Endodermal cell (in vitro differentiated cells): Measurements from ENCODE around the gene PIEZO2. TPM values are rescaled to one million over a fixed set of nuclear protein-coding genes. Genes with fewer than 3 reads are reported as not detected.

ENCODE experiments used
- DNase-seq: peaks from one replicate; pipeline ENCODE4 v3.0.0-alpha.2; 2017
- H3K27ac ChIP-seq: 2 replicates; pipeline ENCODE4 v1.5.1; 2013; ENCODE audit warnings: mild to moderate bottlenecking, low read depth, low read length, moderate library complexity
- H3K27me3 ChIP-seq: 2 replicates; pipeline ENCODE4 v1.6.1; 2013; ENCODE audit warnings: mild to moderate bottlenecking, low read length, moderate library complexity; ENCODE audit not compliant: insufficient read depth, control insufficient read depth, poor library complexity, severe bottlenecking
- H3K36me3 ChIP-seq: 2 replicates; pipeline ENCODE4 v1.7.0; 2013; ENCODE audit warnings: mild to moderate bottlenecking, low read length, moderate library complexity; ENCODE audit not compliant: control insufficient read depth, insufficient read depth
- H3K4me1 ChIP-seq: one replicate; pipeline ENCODE4 v1.7.0; 2013; ENCODE audit warnings: low read length; ENCODE audit not compliant: control insufficient read depth, insufficient read depth
- H3K4me3 ChIP-seq: 2 replicates; pipeline ENCODE4 v1.5.1; 2013; ENCODE audit warnings: mild to moderate bottlenecking, low read length, moderate library complexity
- H3K9ac ChIP-seq: 2 replicates; pipeline ENCODE4 v1.6.1; 2013; ENCODE audit warnings: mild to moderate bottlenecking, low read length, moderate library complexity; ENCODE audit not compliant: poor library complexity, severe bottlenecking; ENCODE audit errors: extremely low read depth
- H3K9me3 ChIP-seq: 2 replicates; pipeline ENCODE4 v1.6.1; 2013; ENCODE audit warnings: mild to moderate bottlenecking, low read length, moderate library complexity; ENCODE audit not compliant: control insufficient read depth
- H3K27ac Mint-ChIP-seq: 2 replicates; pipeline ENCODE4 v1.8.0; 2020; ENCODE audit warnings: mixed read lengths
- H3K27me3 Mint-ChIP-seq: 2 replicates; pipeline ENCODE4 v1.8.0; 2021; ENCODE audit warnings: mild to moderate bottlenecking, mixed read lengths; ENCODE audit not compliant: insufficient read depth
- H3K36me3 Mint-ChIP-seq: 2 replicates; pipeline ENCODE4 v1.8.0; 2020; ENCODE audit warnings: low read depth, mixed read lengths
- H3K4me1 Mint-ChIP-seq: 2 replicates; pipeline ENCODE4 v1.8.0; 2020; ENCODE audit warnings: mixed read lengths
- H3K4me3 Mint-ChIP-seq: 2 replicates; pipeline ENCODE4 v1.8.0; 2020; ENCODE audit warnings: mild to moderate bottlenecking, moderate library complexity, mixed read lengths
- H3K9me3 Mint-ChIP-seq: 2 replicates; pipeline ENCODE4 v1.8.0; 2020; ENCODE audit warnings: mild to moderate bottlenecking, mixed read lengths
- CTCF ChIP-seq: fragments of 200-600 bp; sonication (generic); conservative IDR thresholded peaks from 2 replicates; pipeline ENCODE4 v1.5.0; 2021; ENCODE audit warnings: antibody characterized with exemption, mild to moderate bottlenecking
- WGBS, 2 experiments: methylation state at CpG; one replicate each; pipeline versions ENCODE4 v1.1.5 to v1.1.7; 2013; ENCODE audit warnings: missing lambda C conversion rate in 2 of 2, mixed read lengths in 1 of 2; ENCODE audit not compliant: insufficient coverage in 1 of 2, insufficient read length in 1 of 2; 5-methylcytosine and 5-hydroxymethylcytosine counted together
- total RNA-seq, 2 donors: library from RNA; stranded (reverse); fragmentation: NEBNext Ultra II Directional in 1 of 2; extraction: Animal tissue kit (Norgen Biotek cat#: 25700) in 1 of 2; gene quantifications; 2 replicates in 1 of 2; 3 replicates in 1 of 2; pipeline ENCODE4 v1.2.1, GENCODE V29; 2021

PIEZO2 gene
- total RNA-seq, 2 donors from 2014 or later: 7.3 to 12.1 TPM

- Mint-ChIP-seq H3K27ac (no peak overlapping the region), H3K27me3 (no peaks in the 10 kb centered on the region), H3K4me1 (no peaks in the 10 kb centered on the region), H3K36me3 (no peaks in the 10 kb centered on the region), H3K9me3 (no peaks in the 10 kb centered on the region), H3K4me3 (no peak overlapping the region)
- Histone ChIP-seq H3K27me3 (no peaks in the 10 kb centered on the region), H3K9ac (no peak overlapping the region), H3K27ac (no peak overlapping the region), H3K4me3 (no peak overlapping the region), H3K36me3 (no peaks in the 10 kb centered on the region), H3K9me3 (no peaks in the 10 kb centered on the region), H3K4me1 (no peaks in the 10 kb centered on the region)
- WGBS, 2 experiments: 81 to 100% methylated on average over 1 to 3 of the region's 4 CpGs
- no peak for TF ChIP-seq CTCF
- DNase-seq: no peak
Observed at GRCh38 chr18:10814336-10814735, 335.0 kb downstream of the PIEZO2 start.

- Mint-ChIP-seq H3K9me3 (no peaks in the 10 kb centered on the region), H3K27ac (no peak overlapping the region), H3K36me3 (no peaks in the 10 kb centered on the region), H3K4me1 (no peaks in the 10 kb centered on the region), H3K4me3 (no peak overlapping the region), H3K27me3 (no peaks in the 10 kb centered on the region)
- no peaks in the 10 kb centered on the region for H3K36me3 ChIP-seq
- no peak overlapping the region for H3K9ac ChIP-seq
- 87 to 95% methylated on average over 3 of the region's 3 CpGs for WGBS, 2 experiments
- DNase-seq: no peak
- H3K4me1 ChIP-seq: no peaks in the 10 kb centered on the region
- no peak for TF ChIP-seq CTCF
- no peaks in the 10 kb centered on the region for H3K9me3 ChIP-seq
- no peak overlapping the region for H3K27ac ChIP-seq
- no peak overlapping the region for H3K4me3 ChIP-seq
- H3K27me3 ChIP-seq: no peaks in the 10 kb centered on the region
Observed at GRCh38 chr18:10805587-10806118, 343.7 kb downstream of the PIEZO2 start.

GRCh38 chr18:10804126-10804525 is 345.2 kb downstream of the PIEZO2 start:
- Histone ChIP-seq H3K4me1 (no peaks in the 10 kb centered on the region), H3K27me3 (no peaks in the 10 kb centered on the region), H3K36me3 (no peaks in the 10 kb centered on the region), H3K4me3 (no peak overlapping the region), H3K27ac (no peak overlapping the region), H3K9me3 (no peaks in the 10 kb centered on the region), H3K9ac (no peak overlapping the region)
- no peak for TF ChIP-seq CTCF
- Mint-ChIP-seq H3K36me3 (no peaks in the 10 kb centered on the region), H3K4me1 (no peaks in the 10 kb centered on the region), H3K27me3 (no peaks in the 10 kb centered on the region), H3K4me3 (no peak overlapping the region), H3K9me3 (no peaks in the 10 kb centered on the region), H3K27ac (no peak overlapping the region)
- DNase-seq: no peak
- 93 to 98% methylated on average over 6 to 9 of the region's 9 CpGs for WGBS, 2 experiments
